CD8-positive, alpha-beta memory T cell (primary cell): ENCODE results near the gene PUM1. TPM values are rescaled to one million over a fixed set of nuclear protein-coding genes. Genes with fewer than 3 reads are reported as not detected.

Experiments used
- CTCF ChIA-PET: fragments of 350-600 bp; sonication (Branson Sonifier 250); formaldehyde crosslinking; loops from one replicate; lab custom pipeline; 2021; ENCODE audit warnings: antibody characterized with exemption; lab: Charles Lee
- POLR2A ChIA-PET: fragments of 350-600 bp; sonication (Branson Sonifier 250); formaldehyde crosslinking; loops from one replicate; lab custom pipeline; 2021; ENCODE audit warnings: antibody characterized with exemption; lab: Charles Lee
- DNase-seq, 5 donors: peaks; one replicate each; pipeline versions ENCODE4 v3.0.0 to v3.0.0-alpha.2; 2020 to 2022; ENCODE audit warnings: mixed read lengths in 1 of 5
- H3K27ac ChIP-seq: one replicate; pipeline ENCODE4 v1.7.0; 2013; ENCODE audit warnings: low read depth, mild to moderate bottlenecking, low read length, moderate library complexity
- H3K27me3 ChIP-seq: 2 replicates; pipeline ENCODE4 v1.7.0; 2013; ENCODE audit warnings: low read length, mild to moderate bottlenecking; ENCODE audit not compliant: insufficient read depth, poor library complexity, severe bottlenecking
- H3K36me3 ChIP-seq: 2 replicates; pipeline ENCODE4 v1.7.0; 2013; ENCODE audit warnings: mild to moderate bottlenecking, low read length, moderate library complexity; ENCODE audit not compliant: insufficient read depth
- H3K4me1 ChIP-seq: 2 replicates; pipeline ENCODE4 v1.7.0; 2013; ENCODE audit warnings: mild to moderate bottlenecking, low read length, moderate library complexity; ENCODE audit not compliant: insufficient read depth
- H3K4me3 ChIP-seq: 2 replicates; pipeline ENCODE4 v1.7.0; 2013; ENCODE audit warnings: mild to moderate bottlenecking, low read length
- H3K9me3 ChIP-seq: 2 replicates; pipeline ENCODE4 v1.7.0; 2013; ENCODE audit warnings: mild to moderate bottlenecking, low read length
- H3K27ac Mint-ChIP-seq, 8 donors: one replicate each; pipeline ENCODE4 v1.8.0; 2020 to 2021; ENCODE audit warnings: mixed read lengths in 8 of 8, mild to moderate bottlenecking in 6 of 8, inconsistent platforms in 3 of 8, moderate library complexity in 3 of 8
- H3K27me3 Mint-ChIP-seq, 2 donors: one replicate each; pipeline ENCODE4 v1.8.0; 2020 to 2021; ENCODE audit warnings: mixed read lengths in 2 of 2, mild to moderate bottlenecking in 1 of 2, moderate library complexity in 1 of 2
- H3K36me3 Mint-ChIP-seq, 3 donors: one replicate each; pipeline ENCODE4 v1.8.0; 2020 to 2021; ENCODE audit warnings: mixed read lengths in 3 of 3, inconsistent platforms in 1 of 3, mild to moderate bottlenecking in 1 of 3
- H3K4me1 Mint-ChIP-seq, 3 donors: one replicate each; pipeline ENCODE4 v1.8.0; 2020 to 2021; ENCODE audit warnings: mixed read lengths in 3 of 3, inconsistent platforms in 1 of 3, mild to moderate bottlenecking in 1 of 3
- H3K4me3 Mint-ChIP-seq, 7 donors: one replicate each; pipeline ENCODE4 v1.8.0; 2020 to 2021; ENCODE audit warnings: mixed read lengths in 7 of 7, mild to moderate bottlenecking in 6 of 7, moderate library complexity in 4 of 7, inconsistent platforms in 2 of 7
- H3K9me3 Mint-ChIP-seq, 5 donors: one replicate each; pipeline ENCODE4 v1.8.0; 2020 to 2022; ENCODE audit warnings: mixed read lengths in 5 of 5, mild to moderate bottlenecking in 3 of 5, moderate library complexity in 2 of 5, inconsistent platforms in 1 of 5
- polyA plus RNA-seq: library from polyadenylated mRNA; unstranded; fragments of 300-500 nt; fragmentation: Illumina TruSeq; gene quantifications from one replicate; pipeline ENCODE4 v1.2.3, GENCODE V29; 2021
- total RNA-seq, 2 experiments: library from RNA; stranded (reverse); gene quantifications; one replicate each; pipeline ENCODE4 v1.2.3, GENCODE V29; 2021

PUM1 gene
- total and polyA plus RNA-seq, 3 experiments from 2014 or later: 99.8 to 127 (median 113) TPM

DNA sequence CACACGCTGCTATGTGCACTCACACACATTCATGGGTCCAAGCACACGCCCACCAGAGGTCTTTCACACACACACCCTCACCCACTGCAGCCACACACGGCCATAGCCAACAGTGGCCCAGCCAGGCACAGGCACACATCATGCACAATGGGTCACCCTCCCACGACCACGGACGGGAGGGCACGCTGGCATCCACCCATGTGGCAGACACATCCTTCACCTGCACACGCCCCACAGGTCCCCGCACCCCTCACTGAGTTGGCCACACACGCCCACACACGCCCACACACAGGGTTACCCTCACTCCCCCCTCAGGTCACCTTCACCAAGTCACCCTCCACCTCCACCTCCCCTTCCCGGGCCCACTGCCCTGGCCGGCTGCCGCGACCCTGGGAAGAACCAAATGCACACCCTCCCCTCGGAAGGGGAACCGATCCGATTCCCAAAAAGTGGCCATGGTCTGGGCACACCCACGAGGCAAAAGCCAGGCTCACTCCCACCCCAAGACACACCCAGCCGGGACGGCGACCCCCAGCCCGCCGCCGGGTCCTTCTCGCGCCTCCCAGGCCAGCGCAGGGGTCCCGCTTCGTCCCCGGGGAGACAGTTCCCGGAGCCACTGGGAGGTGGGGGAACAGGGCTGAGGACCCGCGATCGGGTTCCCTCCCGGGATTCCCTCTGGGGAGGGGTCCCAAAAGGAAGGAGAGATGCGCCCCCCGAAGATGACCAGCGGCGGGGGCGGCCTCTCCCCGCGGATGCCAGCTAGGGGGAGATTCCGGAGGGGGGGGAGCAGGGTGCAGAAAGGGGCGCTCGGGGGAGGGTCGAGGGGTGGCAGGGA lies 157.8 kb downstream of the PUM1 start:
- CTCF ChIA-PET: no interaction called here
- H3K27me3 ChIP-seq: peaks cover 15% of the 10 kb centered on the region
- no peak overlapping the region for H3K4me3 ChIP-seq
- Mint-ChIP-seq H3K9me3 (no peaks in the 10 kb centered on the region), H3K4me3 (peak overlapping the region; percentile 79 to 88 (median 84)), H3K27ac (peak overlapping the region in 7 of 8 donors; percentile 29 to 89 (median 66)), H3K4me1 (peaks cover 14 to 19% (median 19%) of the 10 kb centered on the region in 3 donors), H3K36me3 (no peaks in the 10 kb centered on the region), H3K27me3 (peaks cover 26 to 48% of the 10 kb centered on the region in 2 donors)
- peaks cover 15% of the 10 kb centered on the region for H3K4me1 ChIP-seq
- H3K27ac ChIP-seq: peak overlapping the region; percentile 31
- H3K36me3 ChIP-seq: no peaks in the 10 kb centered on the region
- POLR2A ChIA-PET: no interaction called here
- H3K9me3 ChIP-seq: no peaks in the 10 kb centered on the region
- peak in 1 of 5 donors; percentile 45 for DNase-seq

DNA sequence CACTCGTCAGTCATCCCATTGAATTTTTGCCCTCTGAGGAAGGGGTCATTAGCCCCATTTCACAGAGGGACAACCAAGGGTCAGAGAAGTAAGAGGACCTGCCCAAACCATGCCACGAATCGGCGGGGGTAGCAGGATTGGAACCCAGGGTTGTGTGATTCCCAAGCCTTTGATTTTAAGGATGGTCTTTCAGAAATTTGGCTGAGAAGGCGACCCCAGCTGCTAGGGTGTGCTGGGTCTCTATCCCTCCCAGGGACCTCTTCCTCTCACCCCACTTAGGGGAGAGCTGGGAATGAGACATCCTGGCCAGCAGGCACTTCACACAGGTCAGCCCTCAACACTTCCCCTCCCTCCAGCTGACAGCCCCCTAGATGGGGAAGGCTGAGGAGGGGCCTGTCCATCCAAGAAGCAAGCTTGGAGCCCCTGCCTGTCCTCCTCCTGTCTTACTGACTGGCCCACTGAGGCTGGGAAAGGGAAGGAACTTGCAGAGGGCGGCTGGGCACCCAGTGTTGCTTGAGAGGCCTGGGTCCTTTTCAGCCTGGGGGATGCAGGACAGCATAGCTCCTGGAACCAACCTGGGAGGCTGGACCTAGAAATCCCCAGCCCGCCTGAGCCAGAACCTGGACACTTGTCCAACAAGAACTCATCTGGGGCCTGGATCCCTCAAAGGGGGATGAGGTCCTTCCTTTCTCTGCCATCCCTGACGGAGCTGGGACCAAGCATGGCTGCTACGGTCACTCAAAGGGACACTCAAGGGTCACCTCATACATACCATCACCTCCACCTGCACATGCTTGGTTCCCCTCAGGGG lies 158.7 kb downstream of the PUM1 start:
- no peak overlapping the region for H3K27ac ChIP-seq
- peak overlapping the region in 4 of 8 donors; percentile 33 to 71 (median 58) for H3K27ac Mint-ChIP-seq
- DNase-seq: peak in 1 of 5 donors; percentile 26
- no peaks in the 10 kb centered on the region for H3K36me3 Mint-ChIP-seq
- H3K4me3 Mint-ChIP-seq: peak overlapping the region; percentile 79 to 88 (median 84)
- CTCF ChIA-PET: interaction anchor here (1.9 kb wide), 1 partner anchor 105 kb away, joined by 9 read pairs; no protein-coding TSS in a partner anchor
- H3K27me3 Mint-ChIP-seq: peaks cover 26 to 47% of the 10 kb centered on the region in 2 donors
- H3K27me3 ChIP-seq: peaks cover 15% of the 10 kb centered on the region
- no peaks in the 10 kb centered on the region for H3K36me3 ChIP-seq
- H3K9me3 Mint-ChIP-seq: no peaks in the 10 kb centered on the region
- peaks cover 14 to 19% (median 19%) of the 10 kb centered on the region in 3 donors for H3K4me1 Mint-ChIP-seq
- peaks cover 15% of the 10 kb centered on the region for H3K4me1 ChIP-seq
- POLR2A ChIA-PET: no interaction called here
- H3K9me3 ChIP-seq: no peaks in the 10 kb centered on the region
- H3K4me3 ChIP-seq: no peak overlapping the region

GRCh38 chr1:30905916-30906620 lies 159.4 kb downstream of the PUM1 start:
- peaks cover 15% of the 10 kb centered on the region for H3K27me3 ChIP-seq
- no peaks in the 10 kb centered on the region for H3K36me3 ChIP-seq
- H3K4me3 ChIP-seq: no peak overlapping the region
- H3K36me3 Mint-ChIP-seq: no peaks in the 10 kb centered on the region
- ChIA-PET CTCF (interaction anchor here (1.9 kb wide), 1 partner anchor 104 kb away, joined by 9 read pairs; no protein-coding TSS in a partner anchor), POLR2A (no interaction called here)
- H3K4me1 Mint-ChIP-seq: peaks cover 14 to 19% (median 19%) of the 10 kb centered on the region in 3 donors
- peaks cover 29 to 48% of the 10 kb centered on the region in 2 donors for H3K27me3 Mint-ChIP-seq
- H3K4me3 Mint-ChIP-seq: peak overlapping the region in 4 of 7 donors; percentile 1 to 59 (median 55)
- no peaks in the 10 kb centered on the region for H3K9me3 ChIP-seq
- peak in 1 of 5 donors; percentile 42 for DNase-seq
- H3K27ac ChIP-seq: no peak overlapping the region
- H3K9me3 Mint-ChIP-seq: no peaks in the 10 kb centered on the region
- H3K27ac Mint-ChIP-seq: peak overlapping the region in 1 of 8 donors; percentile 42
- H3K4me1 ChIP-seq: peaks cover 15% of the 10 kb centered on the region

- no peak for DNase-seq
- CTCF ChIA-PET: interaction anchor here (1.9 kb wide), 1 partner anchor 103 kb away, joined by 9 read pairs; no protein-coding TSS in a partner anchor
- peaks cover 15% of the 10 kb centered on the region for H3K4me1 ChIP-seq
- Mint-ChIP-seq H3K36me3 (no peaks in the 10 kb centered on the region), H3K4me1 (peaks cover 14 to 19% (median 19%) of the 10 kb centered on the region in 3 donors), H3K27me3 (peaks cover 29 to 43% of the 10 kb centered on the region in 2 donors), H3K9me3 (no peaks in the 10 kb centered on the region), H3K27ac (no peak overlapping the region), H3K4me3 (peak overlapping the region in 2 of 7 donors; percentile 1 to 52)
- POLR2A ChIA-PET: no interaction called here
- no peaks in the 10 kb centered on the region for H3K9me3 ChIP-seq
- H3K27me3 ChIP-seq: peaks cover 15% of the 10 kb centered on the region
- H3K4me3 ChIP-seq: no peak overlapping the region
- no peaks in the 10 kb centered on the region for H3K36me3 ChIP-seq
- H3K27ac ChIP-seq: no peak overlapping the region
Measured at GRCh38 chr1:30905403-30905802, 160.1 kb downstream of the PUM1 start.

GRCh38 chr1:30904962-30905335 lies 160.6 kb downstream of the PUM1 start:
- Mint-ChIP-seq H3K36me3 (no peaks in the 10 kb centered on the region), H3K9me3 (no peaks in the 10 kb centered on the region), H3K27me3 (peaks cover 29 to 43% of the 10 kb centered on the region in 2 donors), H3K4me1 (peaks cover 14 to 19% (median 19%) of the 10 kb centered on the region in 3 donors), H3K27ac (no peak overlapping the region), H3K4me3 (no peak overlapping the region)
- peaks cover 15% of the 10 kb centered on the region for H3K4me1 ChIP-seq
- no peak overlapping the region for H3K4me3 ChIP-seq
- no peak for DNase-seq
- no peak overlapping the region for H3K27ac ChIP-seq
- ChIA-PET CTCF (interaction anchor here (1.9 kb wide), 1 partner anchor 103 kb away, joined by 9 read pairs; no protein-coding TSS in a partner anchor), POLR2A (no interaction called here)
- no peaks in the 10 kb centered on the region for H3K9me3 ChIP-seq
- H3K27me3 ChIP-seq: peaks cover 15% of the 10 kb centered on the region
- H3K36me3 ChIP-seq: no peaks in the 10 kb centered on the region

DNA sequence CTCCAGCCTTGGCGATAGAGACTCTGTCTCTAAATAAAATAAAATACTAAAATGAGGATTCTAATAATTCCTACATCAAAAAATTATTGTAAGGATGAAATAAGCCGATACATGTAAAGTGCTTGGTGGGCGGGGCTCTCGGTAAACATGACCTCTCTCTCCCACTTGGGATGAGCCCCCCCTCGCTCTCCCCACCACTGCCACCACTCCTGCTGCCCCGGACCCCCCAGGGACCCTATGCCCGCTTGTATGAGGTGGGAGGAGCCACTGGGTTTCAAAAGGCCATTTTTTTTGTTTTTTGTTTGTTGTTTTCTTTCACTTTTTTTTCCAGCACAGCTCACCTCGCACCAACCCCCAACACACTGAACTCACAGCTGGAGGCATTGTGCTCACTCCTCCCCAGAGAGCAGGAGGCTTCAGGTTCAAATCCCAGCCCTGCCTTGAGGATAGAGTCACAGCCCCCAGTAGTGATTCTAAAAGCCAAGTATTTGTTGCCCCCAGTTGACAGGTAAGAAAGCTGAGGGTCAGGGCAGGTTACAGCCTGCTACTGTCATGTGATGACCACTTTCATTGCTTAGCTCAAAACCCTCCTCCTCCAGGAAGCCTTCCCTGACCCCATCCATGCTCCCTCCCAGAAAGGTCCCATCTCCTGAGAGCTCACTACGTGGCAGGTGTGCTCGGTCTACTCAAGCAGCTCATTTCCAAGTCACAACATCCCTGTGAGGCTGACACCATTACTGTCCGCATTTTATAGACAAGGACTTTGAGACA lies 161.1 kb downstream of the PUM1 start:
- POLR2A ChIA-PET: no interaction called here
- no peak for DNase-seq
- peak overlapping the region in 2 of 8 donors; percentile 74 to 87 for H3K27ac Mint-ChIP-seq

More for the DNA sequence above, 161.1 kb downstream of the PUM1 start:
- Histone ChIP-seq H3K9me3 (no peaks in the 10 kb centered on the region), H3K4me3 (no peak overlapping the region), H3K27me3 (peaks cover 15% of the 10 kb centered on the region), H3K27ac (no peak overlapping the region), H3K4me1 (peaks cover 12% of the 10 kb centered on the region), H3K36me3 (no peaks in the 10 kb centered on the region)
- H3K4me1 Mint-ChIP-seq: peaks cover 10 to 16% (median 13%) of the 10 kb centered on the region in 3 donors
- H3K27me3 Mint-ChIP-seq: peaks cover 26 to 41% of the 10 kb centered on the region in 2 donors
- H3K9me3 Mint-ChIP-seq: no peaks in the 10 kb centered on the region
- H3K4me3 Mint-ChIP-seq: no peak overlapping the region
- H3K36me3 Mint-ChIP-seq: no peaks in the 10 kb centered on the region
- CTCF ChIA-PET: interaction anchor here (1.9 kb wide), 1 partner anchor 102 kb away, joined by 9 read pairs; no protein-coding TSS in a partner anchor
